Measurements from ENCODE around the gene NDUFAF7. TPM values are rescaled to one million over a fixed set of nuclear protein-coding genes. Genes with fewer than 3 reads are reported as not detected.

The NDUFAF7 gene
- total and polyA plus RNA-seq, 9 of the 15 experiments (the other 6 are each of a cell fraction or from before 2014, with no cell fraction given): 14.9 to 41.6 (median 23.9) TPM

DNA sequence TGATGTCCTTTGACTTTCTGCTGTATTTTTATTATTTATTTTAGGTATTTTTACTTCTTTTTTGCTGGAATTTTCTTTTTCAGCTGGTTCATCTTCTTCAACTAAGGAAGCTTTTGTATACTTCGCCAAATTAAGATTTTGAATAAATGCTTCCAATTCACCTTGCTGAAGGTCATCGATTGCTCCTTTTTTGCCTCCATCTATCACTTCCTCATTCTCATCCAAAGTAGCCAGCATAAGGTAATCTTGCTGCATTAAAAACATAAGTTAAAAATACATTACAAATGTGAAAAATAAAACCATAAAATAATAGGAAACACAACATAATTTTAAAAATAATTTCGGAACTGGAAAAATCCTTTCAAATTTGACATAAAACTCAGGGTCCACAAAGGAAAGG lies 2.7 kb upstream of the NDUFAF7 start:
- no peak overlapping the region for H2AFZ ChIP-seq (ENCODE audit: low read depth, low read length)
- BruUV-seq (replicated peaks): no TSS peak
- H3K27ac ChIP-seq (ENCODE audit: extremely low read depth, low read depth, low read length): no peak overlapping the region
- no peak for DNase-seq (ENCODE audit: extremely low read depth in 1 of 4, low spot score in 3 of 4)
- no peak for ATAC-seq
- H4K20me1 ChIP-seq (replicated peaks; ENCODE audit: control insufficient read depth, insufficient read depth, low read length): peaks cover 10% of the 10 kb centered on the region; the same call in 1 of the 2 replicates
- no peak overlapping the region for H3K4me3 ChIP-seq
- peaks cover 52% of the 10 kb centered on the region for H3K36me3 ChIP-seq (ENCODE audit: control insufficient read depth, insufficient read depth, low read length)
- no peak overlapping the region for H3K4me2 ChIP-seq (ENCODE audit: insufficient read depth, low read length)
- H3K27me3 ChIP-seq (ENCODE audit: control insufficient read depth in 2 of 2, insufficient read depth in 2 of 2, low read length in 2 of 2): no peaks in the 10 kb centered on the region
- no peak for TF ChIP-seq ZNF146 (CRISPR knock-in tag; IDR thresholded peaks at IDR 0.05; ENCODE audit: unreplicated experiment)
- TF ChIP-seq SPI1 (IDR thresholded peaks at IDR 0.05; ENCODE audit: borderline replicate concordance, low read depth, low read length): peak; percentile 81
- whole genome bisulfite sequencing (ENCODE audit: insufficient coverage, low coverage, missing lambda C conversion rate): 93% methylated on average over 3 of the region's 3 CpGs
- no peak for FAIRE-seq
- no peaks in the 10 kb centered on the region for H3K9me3 ChIP-seq (replicated peaks; ENCODE audit: control insufficient read depth, insufficient read depth, low read depth, low read length)
- in situ Hi-C loops (cut with MboI): no loop called here
- H3K9me1 ChIP-seq (ENCODE audit: control insufficient read depth, insufficient read depth, low read length): peaks cover 2% of the 10 kb centered on the region
- no peak overlapping the region for H3K9ac ChIP-seq (ENCODE audit: insufficient read depth in 1 of 2, low read depth in 2 of 2, low read length in 2 of 2)
- intact Hi-C loops (cut with micrococcal nuclease): no loop called here
- POLR2A ChIA-PET: no interaction called here
- CTCF ChIA-PET (ENCODE audit: low intra/inter-chr PET ratio): no interaction called here
- H3K79me2 ChIP-seq (ENCODE audit: control insufficient read depth, insufficient read depth, low read length): peaks cover 92% of the 10 kb centered on the region
- H3K4me1 ChIP-seq (replicated peaks in 1 of 2; ENCODE audit: control insufficient read depth in 2 of 2, insufficient read depth in 2 of 2, low read length in 2 of 2): peaks cover 7 to 19% of the 10 kb centered on the region in 2 experiments; a peak in 4 of 5 replicates

DNA sequence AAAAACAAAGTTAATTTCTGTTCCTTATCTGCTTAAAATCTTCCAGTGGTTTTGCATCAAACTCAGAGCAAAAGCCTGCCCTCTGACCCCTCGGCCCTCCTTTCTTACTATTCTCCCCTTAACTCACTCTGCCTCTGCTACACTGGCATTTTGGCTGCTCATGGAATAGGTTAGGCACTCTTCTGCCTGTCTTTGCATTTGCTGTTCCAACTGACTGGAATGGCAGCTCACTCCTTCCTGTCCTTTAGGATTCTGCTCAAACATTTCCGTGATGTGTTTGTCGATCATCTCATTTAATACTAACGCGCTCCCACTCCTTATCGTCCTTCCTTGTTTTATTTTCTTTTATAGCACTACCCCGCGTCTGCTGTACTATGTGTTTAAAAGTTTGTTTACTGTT lies 877 bp upstream of the NDUFAF7 start:
- Histone ChIP-seq H3K4me1 (replicated peaks in 1 of 2; ENCODE audit: control insufficient read depth in 2 of 2, insufficient read depth in 2 of 2, low read length in 2 of 2) (peaks cover 7 to 19% of the 10 kb centered on the region in 2 experiments; a peak in 4 of 5 replicates), H2AFZ (ENCODE audit: low read depth, low read length) (peak overlapping the region; percentile 85; the same call in 1 of the 2 replicates), H3K27ac (ENCODE audit: extremely low read depth, low read depth, low read length) (peak overlapping the region; percentile 80), H3K9me3 (replicated peaks; ENCODE audit: control insufficient read depth, insufficient read depth, low read depth, low read length) (no peaks in the 10 kb centered on the region), H3K4me2 (ENCODE audit: insufficient read depth, low read length) (peak overlapping the region; percentile 98), H3K27me3 (ENCODE audit: control insufficient read depth in 2 of 2, insufficient read depth in 2 of 2, low read length in 2 of 2) (no peaks in the 10 kb centered on the region), H3K79me2 (ENCODE audit: control insufficient read depth, insufficient read depth, low read length) (peaks cover 93% of the 10 kb centered on the region), H3K4me3 (peak overlapping the region; percentile 68), H3K36me3 (ENCODE audit: control insufficient read depth, insufficient read depth, low read length) (peaks cover 55% of the 10 kb centered on the region), H4K20me1 (replicated peaks; ENCODE audit: control insufficient read depth, insufficient read depth, low read length) (0 out of 2 replicates have a peak, but pooled peaks cover 8% of the 10 kb centered on the region), H3K9ac (ENCODE audit: insufficient read depth in 1 of 2, low read depth in 2 of 2, low read length in 2 of 2) (peak overlapping the region; percentile 86 to 94), H3K9me1 (ENCODE audit: control insufficient read depth, insufficient read depth, low read length) (no peaks in the 10 kb centered on the region)
- intact Hi-C loops (cut with micrococcal nuclease): no loop called here
- peak; percentile 7; the same call in 2 of the 3 replicates for ATAC-seq
- FAIRE-seq: no peak
- DNase-seq (ENCODE audit: extremely low read depth in 1 of 4, low spot score in 3 of 4): peak; percentile 15 to 25 (median 20)
- POLR2A ChIA-PET: no interaction called here
- no TSS peak for BruUV-seq (replicated peaks)
- WGBS (ENCODE audit: insufficient coverage, low coverage, missing lambda C conversion rate): 0% methylated on average over 8 of the region's 8 CpGs
- CTCF ChIA-PET (ENCODE audit: low intra/inter-chr PET ratio): no interaction called here
- in situ Hi-C loops (cut with MboI): loop anchor here (10.0 kb wide), 1 partner anchor 334 kb away; no protein-coding TSS in a partner anchor
- TF ChIP-seq NCOR1 (IDR thresholded peaks at IDR 0.05) (0 out of 2 replicates have a peak, but pooled peaks have one; percentile 13), NR2C1 (IDR thresholded peaks at IDR 0.05) (peak; percentile 77), NR2C1 (tag; IDR thresholded peaks at IDR 0.05) (0 out of 2 replicates have a peak, but pooled peaks have one; percentile 13), MXI1 (IDR thresholded peaks at IDR 0.05; ENCODE audit: low read depth, low read length) (0 out of 2 replicates have a peak, but pooled peaks have one; percentile 5), NR4A1 (CRISPR knock-in tag; IDR thresholded peaks at IDR 0.05) (no peak), NR4A1 (tag; IDR thresholded peaks at IDR 0.05) (no peak), ZNF263 (CRISPR knock-in tag; IDR thresholded peaks at IDR 0.05; ENCODE audit: borderline replicate concordance) (0 out of 2 replicates have a peak, but pooled peaks have one; percentile 2), TAF9B (IDR thresholded peaks at IDR 0.05; ENCODE audit: partially characterized antibody) (peak; percentile 13), NR2C2 (CRISPR knock-in tag; IDR thresholded peaks at IDR 0.05) (no peak), NR2C2 (tag; IDR thresholded peaks at IDR 0.05) (peak; percentile 61; the same call in 1 of the 2 replicates), ERF (CRISPR knock-in tag; IDR thresholded peaks at IDR 0.05) (no peak)
- TF ChIP-seq, protein P1, sequence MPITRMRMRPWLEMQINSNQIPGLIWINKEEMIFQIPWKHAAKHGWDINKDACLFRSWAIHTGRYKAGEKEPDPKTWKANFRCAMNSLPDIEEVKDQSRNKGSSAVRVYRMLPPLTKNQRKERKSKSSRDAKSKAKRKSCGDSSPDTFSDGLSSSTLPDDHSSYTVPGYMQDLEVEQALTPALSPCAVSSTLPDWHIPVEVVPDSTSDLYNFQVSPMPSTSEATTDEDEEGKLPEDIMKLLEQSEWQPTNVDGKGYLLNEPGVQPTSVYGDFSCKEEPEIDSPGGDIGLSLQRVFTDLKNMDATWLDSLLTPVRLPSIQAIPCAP (CRISPR knock-in tag; IDR thresholded peaks at IDR 0.05; ENCODE audit: borderline replicate concordance): no peak
- TF ChIP-seq, protein P2, sequence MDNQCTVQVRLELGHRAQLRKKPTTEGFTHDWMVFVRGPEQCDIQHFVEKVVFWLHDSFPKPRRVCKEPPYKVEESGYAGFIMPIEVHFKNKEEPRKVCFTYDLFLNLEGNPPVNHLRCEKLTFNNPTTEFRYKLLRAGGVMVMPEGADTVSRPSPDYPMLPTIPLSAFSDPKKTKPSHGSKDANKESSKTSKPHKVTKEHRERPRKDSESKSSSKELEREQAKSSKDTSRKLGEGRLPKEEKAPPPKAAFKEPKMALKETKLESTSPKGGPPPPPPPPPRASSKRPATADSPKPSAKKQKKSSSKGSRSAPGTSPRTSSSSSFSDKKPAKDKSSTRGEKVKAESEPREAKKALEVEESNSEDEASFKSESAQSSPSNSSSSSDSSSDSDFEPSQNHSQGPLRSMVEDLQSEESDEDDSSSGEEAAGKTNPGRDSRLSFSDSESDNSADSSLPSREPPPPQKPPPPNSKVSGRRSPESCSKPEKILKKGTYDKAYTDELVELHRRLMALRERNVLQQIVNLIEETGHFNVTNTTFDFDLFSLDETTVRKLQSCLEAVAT (IDR thresholded peaks at IDR 0.05): peak in 1 of 2 experiments; percentile 30; a peak in 1 of 4 replicates

Measured in K562 (cell line).